GM19351 (cell line): ENCODE results near the gene CPN2.

Experiments
- ATAC-seq: cut with Tn5 transposase; IDR thresholded peaks from one replicate; pipeline ENCODE4 v1.9.1; 2021; ENCODE audit warnings: mild to moderate bottlenecking, moderate library complexity; ENCODE audit not compliant: unreplicated experiment

CPN2 gene

DNA sequence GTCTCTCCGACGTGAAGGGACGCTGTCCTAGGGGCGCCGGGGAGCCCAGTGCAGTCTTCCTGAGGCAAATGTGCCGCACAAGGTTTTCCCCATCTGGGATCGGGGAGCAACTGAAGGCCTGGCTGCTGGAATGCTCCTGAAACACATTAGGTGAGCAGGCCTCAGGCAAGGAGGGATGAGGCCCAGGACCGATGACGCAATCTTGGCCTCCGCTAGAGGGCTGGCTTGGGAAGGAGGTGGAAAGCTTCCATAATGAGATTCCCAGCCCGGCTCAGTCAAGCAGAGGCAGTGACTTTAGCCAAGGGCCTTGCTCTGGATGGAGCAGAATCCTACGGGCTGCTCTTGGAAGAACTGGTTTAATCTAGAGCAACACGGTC, 50.8 kb downstream of the CPN2 start:
- ATAC-seq, result no peak

DNA sequence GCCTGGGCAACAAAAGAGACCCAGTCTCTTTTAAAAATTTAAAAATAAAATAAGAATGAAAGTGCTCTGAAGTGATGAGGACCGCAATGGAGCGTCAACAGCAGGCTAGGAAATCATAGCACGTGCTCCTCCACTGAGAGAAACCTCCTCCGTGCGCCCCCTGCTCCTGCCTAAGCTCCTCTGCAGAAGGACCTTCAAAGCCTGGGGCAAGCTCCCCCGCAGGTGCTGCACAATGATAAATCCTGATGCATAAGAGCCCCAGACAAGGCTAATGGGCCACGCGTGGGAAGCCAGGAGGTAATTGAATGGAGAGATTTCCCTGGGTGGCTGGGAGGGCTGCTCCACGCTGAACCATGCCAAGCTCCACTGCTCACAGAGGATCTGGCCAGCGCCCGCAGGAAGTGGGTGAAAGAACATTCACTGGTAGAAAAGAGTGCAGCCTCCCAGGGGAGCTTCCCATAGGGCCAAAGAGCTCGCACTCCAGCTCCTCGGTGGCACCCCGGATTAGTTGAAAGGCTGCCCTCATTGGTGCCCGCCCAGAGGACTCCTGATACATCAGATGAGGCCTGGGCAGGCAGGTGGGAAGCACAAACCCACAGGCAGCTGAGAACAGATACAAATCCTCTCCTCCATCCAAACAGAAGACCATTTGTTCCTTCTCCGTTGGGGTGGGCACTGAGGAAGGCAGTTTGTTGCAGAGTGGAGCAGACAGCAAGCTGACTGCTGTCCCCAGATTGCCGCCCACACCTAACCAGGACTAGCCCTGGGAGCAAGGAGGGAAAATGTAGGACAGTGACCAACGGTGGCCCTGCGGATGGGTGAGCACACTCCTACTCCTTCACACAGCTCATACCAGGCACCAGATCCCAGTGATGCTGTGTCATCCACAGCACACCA, 52.5 kb downstream of the CPN2 start:
- ATAC-seq, result no peak

DNA sequence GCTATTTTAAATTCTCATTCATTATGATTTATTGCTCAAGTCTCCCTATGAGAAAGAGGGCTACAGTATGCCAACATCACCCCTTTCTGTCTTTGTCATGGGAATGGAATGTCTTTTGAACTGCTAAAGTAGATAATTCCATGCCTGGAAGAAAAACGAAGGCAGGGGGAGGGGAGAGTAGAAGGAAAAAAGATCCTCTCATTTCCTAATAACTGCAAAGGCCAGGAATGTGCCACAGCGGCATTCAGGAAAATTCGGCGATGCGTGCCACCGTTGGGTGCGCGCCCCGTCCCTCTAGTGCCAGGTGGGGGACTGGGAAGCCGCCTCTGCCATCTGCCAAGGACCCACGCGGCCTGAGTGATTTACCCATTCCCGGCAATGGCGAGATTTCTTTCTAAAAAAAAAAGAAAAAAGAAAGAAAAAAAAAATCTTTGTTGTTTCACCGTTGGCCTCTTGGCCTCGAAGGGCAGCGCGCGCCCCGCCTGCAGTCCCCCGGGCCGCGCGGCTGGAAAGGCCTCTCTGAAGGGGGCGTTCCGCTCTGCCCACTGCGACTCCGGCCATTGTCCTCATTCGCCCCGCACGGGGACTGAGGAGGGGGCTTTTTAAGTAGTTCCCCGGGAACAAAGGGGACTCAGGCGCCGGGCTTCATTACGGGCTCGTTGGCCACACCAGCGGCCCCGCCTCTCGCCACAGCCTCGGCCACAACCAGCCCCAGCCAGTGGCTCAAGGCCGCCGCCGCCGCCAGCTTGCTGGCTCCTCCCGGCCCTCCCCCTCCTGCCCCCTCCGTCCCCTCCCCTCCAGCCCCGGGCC, 54.5 kb downstream of the CPN2 start:
- ATAC-seq, result no peak

DNA sequence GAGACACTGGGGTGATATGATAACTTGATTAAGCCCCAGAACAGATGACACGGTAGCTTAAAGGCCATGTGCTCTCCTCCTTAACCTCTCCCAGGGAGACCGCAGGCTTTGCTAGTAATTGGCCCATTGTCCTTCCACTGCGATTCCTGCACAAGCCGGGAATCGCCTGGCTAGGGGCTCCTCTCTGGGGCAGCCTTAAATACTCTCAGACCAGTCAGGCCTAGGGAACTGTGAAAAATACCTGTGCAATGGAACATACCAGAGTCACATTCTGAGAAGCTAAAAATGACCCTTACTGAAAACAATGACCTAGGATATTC, 56.3 kb downstream of the CPN2 start:
- ATAC-seq, result no peak

DNA sequence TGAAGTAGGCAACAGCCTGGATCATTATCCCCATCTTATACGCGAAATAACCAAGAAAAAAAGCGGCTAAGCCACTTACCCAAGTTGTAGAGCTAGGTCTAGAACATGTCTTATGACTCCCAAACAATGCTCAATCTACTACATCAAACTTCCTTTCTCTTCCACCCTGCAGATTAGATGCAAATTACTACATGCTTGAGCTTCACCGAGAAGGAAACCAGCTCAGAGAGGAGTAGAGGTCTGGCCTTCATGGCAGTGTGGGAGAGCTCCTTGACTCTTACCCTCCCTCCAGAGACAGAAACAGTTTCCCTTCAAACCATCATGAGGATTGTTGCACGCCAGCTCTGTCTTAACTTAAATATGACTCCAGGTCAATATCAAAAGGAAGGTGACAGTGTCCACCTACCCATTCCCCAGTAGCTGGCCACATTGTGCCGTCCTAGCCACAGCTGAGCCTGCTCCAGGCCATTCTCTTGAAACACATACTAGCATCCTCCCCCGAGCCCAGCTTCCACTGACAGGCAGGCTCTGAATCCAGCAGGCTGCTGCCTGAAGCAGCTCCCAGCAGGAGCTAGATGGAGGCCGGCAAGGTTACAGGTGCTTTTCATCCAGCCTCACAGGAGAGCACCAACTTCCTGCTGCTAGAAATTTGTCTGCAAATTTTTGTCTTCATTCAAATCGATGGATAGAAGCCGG, 56.8 kb downstream of the CPN2 start:
- no peak for ATAC-seq

DNA sequence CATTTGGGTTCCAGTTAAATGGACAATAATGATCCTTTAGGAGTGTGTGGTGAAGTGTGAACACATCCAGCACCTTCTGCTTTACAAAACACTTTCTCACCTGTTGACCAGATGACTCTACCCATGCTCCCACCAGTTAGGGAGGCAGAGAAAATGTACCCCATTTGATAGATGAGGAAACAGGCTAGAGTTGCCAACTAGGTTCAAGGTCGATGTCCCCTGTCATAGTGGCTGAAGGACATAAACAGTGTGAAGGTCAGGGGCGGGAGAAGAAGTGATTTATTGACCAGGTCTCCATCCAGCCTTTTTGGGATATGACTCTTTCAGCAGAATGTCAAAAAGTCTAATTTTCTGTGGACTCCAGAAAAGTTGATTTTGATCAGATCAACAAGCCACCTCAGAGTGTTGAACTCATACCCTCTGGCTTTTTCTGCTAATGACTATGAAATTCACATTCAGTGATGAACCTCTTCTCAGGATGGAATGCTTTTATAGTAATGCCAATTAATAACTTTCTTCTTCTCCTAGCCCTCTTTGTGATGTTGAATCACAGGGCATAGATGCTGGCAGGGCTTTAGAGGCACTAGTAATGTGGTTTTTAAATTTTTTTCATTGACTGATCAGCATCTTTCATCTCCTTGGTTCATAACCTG, 57.5 kb downstream of the CPN2 start:
- ATAC-seq, result no peak

DNA sequence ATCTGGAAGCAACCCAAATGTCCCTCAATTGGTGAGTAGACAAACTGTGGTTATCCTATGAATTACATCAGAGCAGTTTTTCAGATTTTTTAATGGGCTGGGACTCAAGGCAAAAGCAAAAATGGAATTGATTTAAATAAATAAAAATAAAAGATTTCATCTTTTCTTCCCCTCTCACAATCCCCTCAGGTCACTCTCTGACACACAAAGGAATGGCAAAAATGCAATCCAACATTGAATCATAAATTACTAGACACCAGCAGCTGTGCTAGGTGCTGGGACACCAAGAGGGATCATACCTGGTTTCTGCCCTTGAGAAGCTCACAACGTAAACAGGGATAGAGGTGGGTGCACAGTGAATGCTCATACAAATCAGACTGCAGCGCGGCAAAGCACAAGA, 58.8 kb downstream of the CPN2 start:
- no peak for ATAC-seq
